ENCODE data around the gene HDAC8. TPM values are rescaled to one million over a fixed set of nuclear protein-coding genes. Genes with fewer than 3 reads are reported as not detected.

The HDAC8 gene
- total RNA-seq, 2 experiments from 2014 or later: 5.8 to 6.8 TPM

DNA sequence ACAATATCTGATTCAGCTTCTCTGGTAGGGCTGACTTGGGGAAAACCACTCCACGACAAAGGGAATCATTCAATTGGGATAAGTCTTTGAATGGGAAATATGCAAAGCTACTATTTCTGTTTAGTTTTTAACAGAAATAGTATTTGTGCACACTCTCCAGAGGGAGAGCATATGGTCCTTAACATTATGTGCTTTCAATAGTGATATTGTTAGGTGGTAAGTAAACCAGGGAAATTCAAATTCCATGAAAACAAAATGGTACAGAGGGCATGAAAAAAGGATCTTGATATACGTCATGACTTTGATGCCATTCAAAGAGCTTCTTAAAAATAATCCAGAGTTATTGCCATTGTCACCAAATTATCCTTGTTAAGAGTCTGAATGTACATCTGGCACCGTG is 219.9 kb downstream of the HDAC8 start:
- no peaks in the 10 kb centered on the region for H3K9me3 Mint-ChIP-seq
- H3K27ac ChIP-seq (ENCODE audit: low read depth in 1 of 2, low read length in 2 of 2): no peak overlapping the region
- peaks cover 29% of the 10 kb centered on the region for H3K36me3 Mint-ChIP-seq (ENCODE audit: low read depth)
- no peaks in the 10 kb centered on the region for H3K27me3 ChIP-seq (ENCODE audit: control insufficient read depth in 1 of 2, insufficient read depth in 2 of 2, low read length in 2 of 2)
- H3K4me1 Mint-ChIP-seq (ENCODE audit: low read depth): no peaks in the 10 kb centered on the region
- ATAC-seq (ENCODE audit: poor library complexity) (no peak), DNase-seq (no peak)
- no peaks in the 10 kb centered on the region for H3K9me3 ChIP-seq (ENCODE audit: control insufficient read depth in 1 of 2, insufficient read depth in 1 of 2, low read length in 2 of 2)
- H3K27me3 Mint-ChIP-seq: no peaks in the 10 kb centered on the region
- H3K27ac Mint-ChIP-seq: no peak overlapping the region
- TF ChIP-seq, protein P1, sequence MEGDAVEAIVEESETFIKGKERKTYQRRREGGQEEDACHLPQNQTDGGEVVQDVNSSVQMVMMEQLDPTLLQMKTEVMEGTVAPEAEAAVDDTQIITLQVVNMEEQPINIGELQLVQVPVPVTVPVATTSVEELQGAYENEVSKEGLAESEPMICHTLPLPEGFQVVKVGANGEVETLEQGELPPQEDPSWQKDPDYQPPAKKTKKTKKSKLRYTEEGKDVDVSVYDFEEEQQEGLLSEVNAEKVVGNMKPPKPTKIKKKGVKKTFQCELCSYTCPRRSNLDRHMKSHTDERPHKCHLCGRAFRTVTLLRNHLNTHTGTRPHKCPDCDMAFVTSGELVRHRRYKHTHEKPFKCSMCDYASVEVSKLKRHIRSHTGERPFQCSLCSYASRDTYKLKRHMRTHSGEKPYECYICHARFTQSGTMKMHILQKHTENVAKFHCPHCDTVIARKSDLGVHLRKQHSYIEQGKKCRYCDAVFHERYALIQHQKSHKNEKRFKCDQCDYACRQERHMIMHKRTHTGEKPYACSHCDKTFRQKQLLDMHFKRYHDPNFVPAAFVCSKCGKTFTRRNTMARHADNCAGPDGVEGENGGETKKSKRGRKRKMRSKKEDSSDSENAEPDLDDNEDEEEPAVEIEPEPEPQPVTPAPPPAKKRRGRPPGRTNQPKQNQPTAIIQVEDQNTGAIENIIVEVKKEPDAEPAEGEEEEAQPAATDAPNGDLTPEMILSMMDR (IDR thresholded peaks at IDR 0.05): no peak
- no peaks in the 10 kb centered on the region for H3K4me1 ChIP-seq (ENCODE audit: insufficient read depth, low read length)
- no peak overlapping the region for H3K4me3 Mint-ChIP-seq
- ChIA-PET POLR2A (no interaction called here), CTCF (no interaction called here)
- H3K4me3 ChIP-seq (ENCODE audit: low read length): no peak overlapping the region
- intact Hi-C loops (cut with DNase I, micrococcal nuclease): no loop called here
- H3K36me3 ChIP-seq (ENCODE audit: insufficient read depth, low read length): no peaks in the 10 kb centered on the region

DNA sequence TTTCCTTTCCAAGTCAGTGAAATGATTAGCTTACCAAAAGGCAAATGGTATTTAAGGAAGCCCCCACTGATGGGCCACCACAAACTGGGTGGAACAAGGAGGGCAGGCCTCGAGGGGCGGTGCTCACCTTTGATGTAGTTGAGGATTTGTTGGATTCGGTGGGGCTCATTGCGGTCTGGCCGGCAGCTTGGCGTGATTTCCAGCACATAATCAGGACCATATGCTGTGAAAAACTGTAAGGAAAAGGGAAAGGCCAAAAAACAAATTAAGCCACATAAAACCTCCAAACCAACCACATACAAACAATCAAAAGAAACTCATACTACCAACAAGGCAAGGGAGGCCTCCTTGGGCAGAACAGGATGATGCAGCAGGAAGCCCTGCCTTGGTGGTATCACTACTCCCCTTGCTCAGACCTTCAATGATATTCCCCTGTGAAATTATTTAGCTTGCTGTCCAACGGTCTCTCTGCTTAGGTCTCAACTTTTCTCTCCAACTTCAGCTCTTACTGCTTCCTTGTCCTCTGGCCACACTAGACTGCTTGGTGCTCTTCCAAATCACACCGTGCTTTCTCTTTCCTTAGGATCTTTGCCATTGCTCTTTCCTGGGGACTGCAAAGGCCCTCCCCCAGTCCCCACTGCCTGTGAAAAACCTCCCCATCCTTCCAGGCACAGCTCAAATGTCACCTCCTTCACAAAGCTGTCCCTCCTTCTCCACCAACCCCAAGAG is 220.9 kb downstream of the HDAC8 start:
- no peaks in the 10 kb centered on the region for H3K4me1 Mint-ChIP-seq (ENCODE audit: low read depth)
- H3K9me3 Mint-ChIP-seq: no peaks in the 10 kb centered on the region
- no peaks in the 10 kb centered on the region for H3K27me3 Mint-ChIP-seq
- peaks cover 33% of the 10 kb centered on the region for H3K36me3 Mint-ChIP-seq (ENCODE audit: low read depth)
- no peak overlapping the region for H3K4me3 Mint-ChIP-seq
- H3K27ac Mint-ChIP-seq: no peak overlapping the region
- Histone ChIP-seq H3K4me3 (ENCODE audit: low read length) (no peak overlapping the region), H3K36me3 (ENCODE audit: insufficient read depth, low read length) (no peaks in the 10 kb centered on the region), H3K9me3 (ENCODE audit: control insufficient read depth in 1 of 2, insufficient read depth in 1 of 2, low read length in 2 of 2) (no peaks in the 10 kb centered on the region), H3K4me1 (ENCODE audit: insufficient read depth, low read length) (no peaks in the 10 kb centered on the region), H3K27ac (ENCODE audit: low read depth in 1 of 2, low read length in 2 of 2) (no peak overlapping the region), H3K27me3 (ENCODE audit: control insufficient read depth in 1 of 2, insufficient read depth in 2 of 2, low read length in 2 of 2) (no peaks in the 10 kb centered on the region)
- ChIA-PET POLR2A (no interaction called here), CTCF (no interaction called here)
- no peak for DNase-seq
- intact Hi-C loops (cut with DNase I, micrococcal nuclease): no loop called here
- no peak for ATAC-seq (ENCODE audit: poor library complexity)
- TF ChIP-seq, protein P1 (IDR thresholded peaks at IDR 0.05): no peak

DNA sequence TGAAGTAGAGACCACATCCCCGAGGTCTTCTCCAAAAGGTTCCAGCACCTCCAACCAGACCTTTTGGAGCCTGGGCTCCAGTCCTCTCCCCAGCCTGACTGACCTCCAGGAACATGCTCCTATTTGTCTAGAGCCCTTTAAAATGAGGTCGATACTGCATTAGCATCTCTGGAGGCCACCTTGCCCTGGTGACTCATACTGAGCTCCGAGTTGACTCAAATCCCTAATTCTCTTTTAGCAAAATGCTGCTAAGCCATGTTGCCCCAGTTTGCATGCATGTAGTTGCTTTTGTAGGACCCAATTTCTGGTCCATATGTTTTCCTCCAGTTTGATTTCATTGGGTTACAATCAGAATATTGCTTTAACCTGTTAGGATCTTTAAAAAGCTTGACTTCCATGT is 223.5 kb downstream of the HDAC8 start:
- no peaks in the 10 kb centered on the region for H3K4me1 Mint-ChIP-seq (ENCODE audit: low read depth)
- Histone ChIP-seq H3K36me3 (ENCODE audit: insufficient read depth, low read length) (no peaks in the 10 kb centered on the region), H3K9me3 (ENCODE audit: control insufficient read depth in 1 of 2, insufficient read depth in 1 of 2, low read length in 2 of 2) (no peaks in the 10 kb centered on the region), H3K27ac (ENCODE audit: low read depth in 1 of 2, low read length in 2 of 2) (no peak overlapping the region), H3K27me3 (ENCODE audit: control insufficient read depth in 1 of 2, insufficient read depth in 2 of 2, low read length in 2 of 2) (no peaks in the 10 kb centered on the region), H3K4me1 (ENCODE audit: insufficient read depth, low read length) (no peaks in the 10 kb centered on the region), H3K4me3 (ENCODE audit: low read length) (no peak overlapping the region)
- ChIA-PET POLR2A (no interaction called here), CTCF (no interaction called here)
- peaks cover 33% of the 10 kb centered on the region for H3K36me3 Mint-ChIP-seq (ENCODE audit: low read depth)
- H3K9me3 Mint-ChIP-seq: no peaks in the 10 kb centered on the region
- H3K27ac Mint-ChIP-seq: no peak overlapping the region
- no peaks in the 10 kb centered on the region for H3K27me3 Mint-ChIP-seq
- H3K4me3 Mint-ChIP-seq: no peak overlapping the region
- ATAC-seq (ENCODE audit: poor library complexity): no peak
- TF ChIP-seq, protein P1 (IDR thresholded peaks at IDR 0.05): no peak
- intact Hi-C loops (cut with DNase I, micrococcal nuclease): no loop called here
- no peak for DNase-seq

Measured in CD4-positive, alpha-beta T cell (primary cell).